K562 (cell line): ENCODE results near the gene IQCK. TPM values are rescaled to one million over a fixed set of nuclear protein-coding genes. Genes with fewer than 3 reads are reported as not detected.

Experiments
- ATAC-seq: fragments of 200-7000 bp; cut with Tn5 transposase; 3 replicates; pipeline ENCODE4 v1.9.1; 2020; ENCODE audit warnings: moderate library complexity
- BruUV-seq: library from RNA; stranded (reverse); fragments of 400-500 nt; replicated peaks from 2 replicates; lab custom pipeline; 2021; lab: Mats Ljungman, UMichigan
- CTCF ChIA-PET: fragments of 300-600 bp; formaldehyde crosslinking; extraction: SDS; loops from one replicate; lab custom pipeline; 2021; ENCODE audit warnings: low intra/inter-chr PET ratio; lab: Yijun Ruan, JAX
- POLR2A ChIA-PET: fragments of 300-600, 350-650 bp; sonication (Branson Sonifier 250); formaldehyde crosslinking; extraction: SDS; loops from one replicate; lab custom pipeline; 2021; ENCODE audit warnings: antibody characterized with exemption, inconsistent platforms; lab: Yijun Ruan, JAX
- DNase-seq, 4 experiments: peaks; one replicate each; pipeline versions ENCODE4 v3.0.0 to v3.0.0-alpha.2; 2011 to 2018; ENCODE audit warnings: low spot score in 3 of 4, mixed read lengths in 3 of 4; ENCODE audit errors: extremely low read depth in 1 of 4
- FAIRE-seq: peaks from 2 replicates; lab custom pipeline; 2011; peaks lifted over from hg19 to GRCh38; lab: Jason Lieb, UNC
- H2AFZ ChIP-seq: 2 replicates; pipeline ENCODE4 v1.6.0; 2011; ENCODE audit warnings: low read depth, low read length, control low read depth, inconsistent platforms
- H3K27ac ChIP-seq: fragments of 200-600 bp; 3 replicates; pipeline ENCODE4 v1.8.0; 2011; ENCODE audit warnings: low read depth, mild to moderate bottlenecking, control low read depth, inconsistent platforms, low read length, moderate library complexity, mixed read lengths; ENCODE audit errors: extremely low read depth
- H3K27me3 ChIP-seq, 2 experiments: fragments of 300-600 bp in 1 of 2; 2 replicates in 1 of 2; 3 replicates in 1 of 2; pipeline versions ENCODE4 v1.6.0 to v1.8.0; 2011; ENCODE audit warnings: inconsistent platforms in 2 of 2, low read length in 2 of 2, mild to moderate bottlenecking in 1 of 2, mixed read lengths in 1 of 2, moderate library complexity in 1 of 2; ENCODE audit not compliant: control insufficient read depth in 2 of 2, insufficient read depth in 2 of 2
- H3K36me3 ChIP-seq: fragments of 300-600 bp; 3 replicates; pipeline ENCODE4 v1.8.0; 2011; ENCODE audit warnings: mild to moderate bottlenecking, low read length, inconsistent platforms; ENCODE audit not compliant: control insufficient read depth, insufficient read depth
- H3K4me1 ChIP-seq, 2 experiments: fragments of 200-600 bp in 1 of 2; replicated peaks in 1 of 2; 2 replicates in 1 of 2; 3 replicates in 1 of 2; pipeline versions ENCODE4 v1.5.1 to v1.8.0; 2011; ENCODE audit warnings: inconsistent platforms in 2 of 2, low read length in 2 of 2, mild to moderate bottlenecking in 1 of 2, mixed read lengths in 1 of 2, moderate library complexity in 1 of 2; ENCODE audit not compliant: control insufficient read depth in 2 of 2, insufficient read depth in 2 of 2
- H3K4me2 ChIP-seq: 2 replicates; pipeline ENCODE4 v1.6.1; 2011; ENCODE audit warnings: low read length, control low read depth, inconsistent platforms, mixed read lengths; ENCODE audit not compliant: insufficient read depth
- H3K4me3 ChIP-seq: fragments of 200-600 bp; sonication (generic), shearing (Covaris generic); 2 replicates; pipeline ENCODE4 v1.5.1; 2016; ENCODE audit warnings: control low read depth, inconsistent platforms
- H3K79me2 ChIP-seq: fragments of 200-600 bp; 3 replicates; pipeline ENCODE4 v1.8.0; 2011; ENCODE audit warnings: low read length, inconsistent platforms; ENCODE audit not compliant: control insufficient read depth, insufficient read depth
- H3K9ac ChIP-seq, 2 experiments: 2 replicates each; pipeline versions ENCODE4 v1.6.0 to v1.6.1; 2011; ENCODE audit warnings: low read depth in 2 of 2, low read length in 2 of 2, control low read depth in 1 of 2, inconsistent platforms in 1 of 2, mild to moderate bottlenecking in 1 of 2, mixed read lengths in 1 of 2; ENCODE audit not compliant: insufficient read depth in 1 of 2
- H3K9me1 ChIP-seq: one replicate; pipeline ENCODE4 v1.6.0; 2011; ENCODE audit warnings: inconsistent platforms, mild to moderate bottlenecking, low read length, moderate library complexity; ENCODE audit not compliant: control insufficient read depth, insufficient read depth
- H3K9me3 ChIP-seq: replicated peaks from 2 replicates; pipeline ENCODE4 v1.5.1; 2011; ENCODE audit warnings: low read depth, low read length, inconsistent platforms; ENCODE audit not compliant: control insufficient read depth, insufficient read depth
- H4K20me1 ChIP-seq: replicated peaks from 2 replicates; pipeline ENCODE4 v1.6.1; 2011; ENCODE audit warnings: low read length, inconsistent platforms, mixed read lengths; ENCODE audit not compliant: control insufficient read depth, insufficient read depth
- BDP1 ChIP-seq: IDR thresholded peaks from 3 replicates; pipeline ENCODE4 v1.6.1; 2011; ENCODE audit not compliant: insufficient read length, insufficient read depth
- MTA3 ChIP-seq: fragments of 450-650 bp; formaldehyde crosslinking; IDR thresholded peaks from 2 replicates; pipeline ENCODE4 v1.6.1; 2017; ENCODE audit warnings: mild to moderate bottlenecking, borderline replicate concordance
- REST ChIP-seq, 2 experiments: fragments of 450-650 bp; formaldehyde crosslinking in 1 of 2; IDR thresholded peaks; 2 replicates each; pipeline versions ENCODE4 v1.4.0 to v1.6.1; 2014 to 2020; ENCODE audit warnings: mild to moderate bottlenecking in 2 of 2, borderline replicate concordance in 1 of 2, low read depth in 1 of 2
- USF1 ChIP-seq: sonication (generic); formaldehyde crosslinking; IDR thresholded peaks from 2 replicates; pipeline ENCODE4 v1.9.0; 2022; ENCODE audit warnings: mild to moderate bottlenecking, missing genetic modification reagents
- WGBS: fragments of 100-300 bp; shearing (Covaris generic); methylation state at CpG from one replicate; pipeline ENCODE4 v1.1.6; 2016; ENCODE audit warnings: low coverage, mixed read lengths; ENCODE audit not compliant: insufficient coverage; ENCODE audit errors: missing lambda C conversion rate; 5-methylcytosine and 5-hydroxymethylcytosine counted together
- in situ Hi-C: fragments of 300-500 bp; cut with MboI; formaldehyde crosslinking; loops from 4 replicates; pipeline ENCODE4 v1.15.0; 2018; ENCODE audit warnings: inconsistent platforms, mixed read lengths
- intact Hi-C: fragments of 100-400 bp; cut with micrococcal nuclease; formaldehyde crosslinking; loops from 2 replicates; pipeline ENCODE4 v1.14.2; 2022
- polyA plus RNA-seq, 8 experiments: library from polyadenylated mRNA; depleted of rRNA in 4 of 8; stranded (reverse) in 5 of 8; unstranded in 3 of 8; fragments of >200 nt; fragmentation: Nextera tagmentation in 2 of 8; fragmentation: Illumina TruSeq in 1 of 8; extraction: Ambion mirVana in 2 of 8; extraction: Trizol in 1 of 8; gene quantifications; 2 replicates each; pipeline versions ENCODE4 v1.2.1 to v1.2.3, GENCODE V29; 2011 to 2014; ENCODE audit warnings: inconsistent platforms in 1 of 8, missing spikeins in 1 of 8
- total RNA-seq, 7 experiments: library from RNA; depleted of rRNA in 6 of 7; stranded (reverse); fragments of >200 nt in 6 of 7; fragmentation: Illumina TruSeq in 2 of 7; extraction: Trizol in 2 of 7; gene quantifications; 2 replicates each; pipeline versions ENCODE4 v1.2.1 to v1.2.3, GENCODE V29; 2011 to 2021; ENCODE audit warnings: low replicate concordance in 1 of 7

IQCK gene
- total and polyA plus RNA-seq, 9 of the 15 experiments (the other 6 are each of a cell fraction or from before 2014, with no cell fraction given): 5.2 to 12.2 (median 7.3) TPM

DNA sequence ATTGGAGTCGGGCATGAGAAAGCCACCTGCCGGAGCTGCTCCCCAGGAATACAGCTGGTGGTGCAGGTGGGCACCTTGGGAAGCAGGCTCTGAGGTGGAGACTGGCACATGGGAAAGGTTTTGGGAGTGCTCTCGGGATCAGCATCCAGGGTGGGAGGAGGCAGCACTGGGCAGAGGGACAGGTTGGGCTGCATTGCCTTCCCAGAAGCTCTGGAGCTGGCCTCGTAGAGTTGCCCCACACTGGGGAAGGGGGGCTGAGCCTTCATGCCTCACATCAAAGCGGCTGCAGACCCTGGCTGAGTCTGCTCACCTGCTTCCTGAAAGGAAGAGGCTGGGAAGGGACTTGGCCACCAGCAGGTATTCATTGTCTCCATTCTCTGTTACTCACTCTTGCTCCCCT lies 180.1 kb downstream of the IQCK start:
- H4K20me1 ChIP-seq: no peaks in the 10 kb centered on the region
- intact Hi-C loops (loop anchor here (2.0 kb wide), 1 partner anchor 485 kb away; no protein-coding TSS in a partner anchor), in situ Hi-C loops (loop anchor here (5.0 to 25.0 kb wide), 2 partner anchors 489 to 511 kb away; no protein-coding TSS in a partner anchor)
- no peak for DNase-seq
- no peaks in the 10 kb centered on the region for H3K79me2 ChIP-seq
- H3K9me3 ChIP-seq: no peaks in the 10 kb centered on the region
- 2% methylated on average over 5 of the region's 5 CpGs for WGBS
- no peak for FAIRE-seq
- ATAC-seq: no peak
- ChIA-PET POLR2A (no interaction called here), CTCF (interaction anchor here (0.7 kb wide), 2 partner anchors 268 to 288 kb away, joined by 3 to 5 read pairs; no protein-coding TSS in a partner anchor)
- no peak overlapping the region for H3K4me3 ChIP-seq
- no peaks in the 10 kb centered on the region for H3K36me3 ChIP-seq
- no peak overlapping the region for H3K27ac ChIP-seq
- H3K9ac ChIP-seq: no peak overlapping the region; a peak in 1 of 4 replicates
- H2AFZ ChIP-seq: no peak overlapping the region
- TF ChIP-seq BDP1 (no peak), USF1 (CRISPR knock-in tag) (no peak)
- no peak overlapping the region for H3K4me2 ChIP-seq
- peaks cover 0 to 27% of the 10 kb centered on the region in 2 experiments; a peak in 2 of 5 replicates for H3K27me3 ChIP-seq
- H3K4me1 ChIP-seq: no peaks in the 10 kb centered on the region
- no TSS peak for BruUV-seq
- H3K9me1 ChIP-seq: no peaks in the 10 kb centered on the region

GRCh38 chr16:19898924-19899604 lies 181.0 kb downstream of the IQCK start:
- Histone ChIP-seq H4K20me1 (no peaks in the 10 kb centered on the region), H3K4me3 (no peak overlapping the region), H3K9ac (no peak overlapping the region), H3K27me3 (peaks cover 0 to 32% of the 10 kb centered on the region in 2 experiments; a peak in 3 of 5 replicates), H3K9me3 (no peaks in the 10 kb centered on the region), H3K79me2 (no peaks in the 10 kb centered on the region), H3K4me1 (no peaks in the 10 kb centered on the region), H2AFZ (no peak overlapping the region), H3K27ac (no peak overlapping the region), H3K36me3 (no peaks in the 10 kb centered on the region), H3K4me2 (no peak overlapping the region), H3K9me1 (no peaks in the 10 kb centered on the region)
- in situ Hi-C loops: loop anchor here (5.0 to 25.0 kb wide), 2 partner anchors 488 to 512 kb away; no protein-coding TSS in a partner anchor
- BruUV-seq: no TSS peak
- peak; percentile 59 to 72 (median 60) for DNase-seq
- peak; percentile 96 for FAIRE-seq
- POLR2A ChIA-PET: no interaction called here
- ATAC-seq: peak; percentile 87
- intact Hi-C loops: loop anchor here (2.0 kb wide), 1 partner anchor 484 kb away; no protein-coding TSS in a partner anchor
- 0% methylated on average over 7 of the region's 13 CpGs for WGBS
- CTCF ChIA-PET: interaction anchor here (0.6 to 2.3 kb wide), 6 partner anchors 36 to 486 kb away, joined by 3 to 7 read pairs (median 5); no protein-coding TSS in a partner anchor
- TF ChIP-seq REST (IDR thresholded peaks at IDR 0.05; ENCODE audit: borderline replicate concordance): peak; percentile 45; the same call in 1 of the 2 replicates
- no peak for TF ChIP-seq REST (CRISPR knock-in tag; IDR thresholded peaks at IDR 0.05; ENCODE audit: low read depth)
- no peak for TF ChIP-seq MTA3
